GM21717 (cell line): Measurements from ENCODE around the gene ADAMTS2.

Experiments used
- ATAC-seq: cut with Tn5 transposase; IDR thresholded peaks from one replicate; pipeline ENCODE4 v1.9.1; 2021; ENCODE audit warnings: mild to moderate bottlenecking, moderate library complexity; ENCODE audit not compliant: unreplicated experiment

The ADAMTS2 gene

GRCh38 chr5:179313849-179314521, 31.3 kb downstream of the ADAMTS2 start:
- ATAC-seq, result no peak

GRCh38 chr5:179312557-179313235, 32.6 kb downstream of the ADAMTS2 start:
- no peak for ATAC-seq

- no peak for ATAC-seq
These were observed 33.7 kb downstream of the ADAMTS2 start for GRCh38 chr5:179311581-179311980.

GRCh38 chr5:179311091-179311470, 34.2 kb downstream of the ADAMTS2 start:
- ATAC-seq, result no peak

GRCh38 chr5:179310439-179311090, 34.7 kb downstream of the ADAMTS2 start:
- ATAC-seq, result no peak

GRCh38 chr5:179309751-179310320, 35.4 kb downstream of the ADAMTS2 start:
- ATAC-seq, result no peak

GRCh38 chr5:179309383-179309670, 35.9 kb downstream of the ADAMTS2 start:
- no peak for ATAC-seq

- no peak for ATAC-seq
These were observed 36.5 kb downstream of the ADAMTS2 start for GRCh38 chr5:179308563-179309382.

- no peak for ATAC-seq
These were observed 37.3 kb downstream of the ADAMTS2 start for GRCh38 chr5:179307931-179308471.

GRCh38 chr5:179307013-179307800, 38.1 kb downstream of the ADAMTS2 start:
- no peak for ATAC-seq

GRCh38 chr5:179306191-179307012, 38.9 kb downstream of the ADAMTS2 start:
- no peak for ATAC-seq

- ATAC-seq, result no peak
These were observed 40.4 kb downstream of the ADAMTS2 start for GRCh38 chr5:179304871-179305270.

GRCh38 chr5:179304466-179304865, 40.8 kb downstream of the ADAMTS2 start:
- no peak for ATAC-seq

- ATAC-seq, result no peak
These were observed 41.6 kb downstream of the ADAMTS2 start for GRCh38 chr5:179303451-179304200.

- no peak for ATAC-seq
These were observed 42.6 kb downstream of the ADAMTS2 start for GRCh38 chr5:179302499-179303185.

GRCh38 chr5:179301796-179302195, 43.5 kb downstream of the ADAMTS2 start:
- ATAC-seq, result no peak

- ATAC-seq, result no peak
These were observed 43.9 kb downstream of the ADAMTS2 start for GRCh38 chr5:179301376-179301775.
